ENCODE results near the gene SPTBN1. TPM values are rescaled to one million over a fixed set of nuclear protein-coding genes. Genes with fewer than 3 reads are reported as not detected.

Gene SPTBN1
- total and polyA plus RNA-seq, 2 of the 4 experiments (the other 2 are of a cell fraction), result 49.1 to 241 TPM

GRCh38 chr2:54659527-54659926 is 203.4 kb downstream of the SPTBN1 start:
- TF ChIP-seq NFE2L2 (IDR thresholded peaks at IDR 0.05; ENCODE audit: low read depth, low read length) (no peak), FOS (IDR thresholded peaks at IDR 0.05; ENCODE audit: low read depth, low read length) (no peak), RAD21 (IDR thresholded peaks at IDR 0.05; ENCODE audit: low read length) (no peak), SMC3 (IDR thresholded peaks at IDR 0.05; ENCODE audit: low read depth, low read length) (no peak), RCOR1 (IDR thresholded peaks at IDR 0.05; ENCODE audit: insufficient replicate concordance, low read length) (no peak), ELK1 (IDR thresholded peaks at IDR 0.05; ENCODE audit: borderline replicate concordance, low read depth, low read length) (no peak), BHLHE40 (IDR thresholded peaks at IDR 0.05; ENCODE audit: low read depth, low read length) (no peak), MAZ (IDR thresholded peaks at IDR 0.05; ENCODE audit: borderline replicate concordance, low read depth, low read length) (no peak), MAFK (IDR thresholded peaks at IDR 0.05; ENCODE audit: low read depth, low read length) (no peak), CHD1 (IDR thresholded peaks at IDR 0.05; ENCODE audit: low read depth, low read length) (no peak), RFX5 (IDR thresholded peaks at IDR 0.05; ENCODE audit: low read depth, low read length) (no peak), USF2 (IDR thresholded peaks at IDR 0.05; ENCODE audit: low read depth, low read length) (no peak), MXI1 (IDR thresholded peaks at IDR 0.05; ENCODE audit: borderline replicate concordance, low read depth, low read length) (no peak), CEBPB (IDR thresholded peaks at IDR 0.05; ENCODE audit: low read depth, low read length) (no peak), CTCF (conservative IDR thresholded peaks at IDR 0.05; ENCODE audit: low read depth, low read length) (no peak), POLR2A (IDR thresholded peaks at IDR 0.05; ENCODE audit: low read depth, low read length) (no peak)
- no peak overlapping the region for H3K4me2 ChIP-seq (ENCODE audit: low read depth, low read length)
- H3K79me1 ChIP-seq (ENCODE audit: low read depth in 1 of 2, low read length in 2 of 2), result peaks cover 0 to 36% of the 10 kb centered on the region in 2 experiments; a peak in 2 of 4 replicates
- H3K9me1 ChIP-seq (ENCODE audit: insufficient read depth, low read length), result peaks cover 3% of the 10 kb centered on the region; the same call in 1 of the 2 replicates
- H3K14ac ChIP-seq (replicated peaks; ENCODE audit: low read depth, low read length), result no peak overlapping the region
- ATAC-seq (ENCODE audit: low read depth) (no peak), DNase-seq (no peak)
- no CpG with 5 or more reads among the region's 4 CpGs for WGBS, 2 experiments (ENCODE audit: extremely low coverage in 2 of 2, insufficient read length in 1 of 2)
- H2BK120ac ChIP-seq (ENCODE audit: low read depth, low read length), result no peak overlapping the region
- peaks cover 56% of the 10 kb centered on the region for H3K36me3 ChIP-seq (ENCODE audit: control insufficient read depth, insufficient read depth, low read length)
- in situ Hi-C loops (cut with MboI; ENCODE audit: low sequenced_read_pairs), result no loop called here
- H3K9me3 ChIP-seq (ENCODE audit: control insufficient read depth, insufficient read depth, low read length), result no peaks in the 10 kb centered on the region
- peaks cover 20% of the 10 kb centered on the region; the same call in 1 of the 2 replicates for H4K20me1 ChIP-seq (ENCODE audit: insufficient read depth, low read length)
- H2BK5ac ChIP-seq (ENCODE audit: low read depth, low read length, poor library complexity, severe bottlenecking), result no peak overlapping the region
- H3K4me1 ChIP-seq (ENCODE audit: control insufficient read depth, insufficient read depth, low read length), result peaks cover 6% of the 10 kb centered on the region; the same call in 1 of the 2 replicates
- no peak overlapping the region for H4K91ac ChIP-seq (ENCODE audit: insufficient read depth, low read depth, low read length)
- intact Hi-C loops (cut with micrococcal nuclease), result no loop called here
- H3K4ac ChIP-seq (ENCODE audit: low read depth, low read length), result no peak overlapping the region
- H3K9ac ChIP-seq (ENCODE audit: low read depth, low read length), result no peak overlapping the region
- H3K23ac ChIP-seq (ENCODE audit: low read depth, low read length), result no peak overlapping the region
- no peak overlapping the region for H3K27ac ChIP-seq (ENCODE audit: insufficient read depth, low read length)
- dilution Hi-C loops (cut with HindIII; ENCODE audit: low sequenced_read_pairs, unreplicated experiment), result no loop called here
- no peaks in the 10 kb centered on the region for H3K27me3 ChIP-seq (ENCODE audit: control insufficient read depth, insufficient read depth, low read length)
- CTCF ChIA-PET, result no interaction called here
- H2BK15ac ChIP-seq (ENCODE audit: low read depth, low read length), result no peak overlapping the region
- no peak overlapping the region for H3K56ac ChIP-seq (ENCODE audit: extremely low read depth, insufficient read depth, low read length)
- no TSS peak for BruUV-seq (replicated peaks)
- H2BK20ac ChIP-seq (ENCODE audit: low read depth, low read length), result no peak overlapping the region
- H4K8ac ChIP-seq (ENCODE audit: low read depth in 2 of 2, low read length in 2 of 2), result no peak overlapping the region
- no peak overlapping the region for H2AFZ ChIP-seq (replicated peaks; ENCODE audit: low read length, poor library complexity)
- no peak overlapping the region for H2AK9ac ChIP-seq (replicated peaks; ENCODE audit: low read depth, low read length, poor library complexity)
- no peak overlapping the region for H2AK5ac ChIP-seq (ENCODE audit: low read depth, low read length)
- no peak overlapping the region for H3K4me3 ChIP-seq (ENCODE audit: insufficient read depth, low read depth, low read length)
- no peak overlapping the region for H3K18ac ChIP-seq (ENCODE audit: low read depth, low read length)
- H4K5ac ChIP-seq (ENCODE audit: low read depth, low read length), result no peak overlapping the region
- POLR2A ChIA-PET (ENCODE audit: unreplicated experiment), result no interaction called here

All from IMR-90 (cell line).